ENCODE measurements around the gene CDH4. TPM values are rescaled to one million over a fixed set of nuclear protein-coding genes. Genes with fewer than 3 reads are reported as not detected.

CDH4 gene
- total RNA-seq, 1 experiment from 2014 or later: not detected

DNA sequence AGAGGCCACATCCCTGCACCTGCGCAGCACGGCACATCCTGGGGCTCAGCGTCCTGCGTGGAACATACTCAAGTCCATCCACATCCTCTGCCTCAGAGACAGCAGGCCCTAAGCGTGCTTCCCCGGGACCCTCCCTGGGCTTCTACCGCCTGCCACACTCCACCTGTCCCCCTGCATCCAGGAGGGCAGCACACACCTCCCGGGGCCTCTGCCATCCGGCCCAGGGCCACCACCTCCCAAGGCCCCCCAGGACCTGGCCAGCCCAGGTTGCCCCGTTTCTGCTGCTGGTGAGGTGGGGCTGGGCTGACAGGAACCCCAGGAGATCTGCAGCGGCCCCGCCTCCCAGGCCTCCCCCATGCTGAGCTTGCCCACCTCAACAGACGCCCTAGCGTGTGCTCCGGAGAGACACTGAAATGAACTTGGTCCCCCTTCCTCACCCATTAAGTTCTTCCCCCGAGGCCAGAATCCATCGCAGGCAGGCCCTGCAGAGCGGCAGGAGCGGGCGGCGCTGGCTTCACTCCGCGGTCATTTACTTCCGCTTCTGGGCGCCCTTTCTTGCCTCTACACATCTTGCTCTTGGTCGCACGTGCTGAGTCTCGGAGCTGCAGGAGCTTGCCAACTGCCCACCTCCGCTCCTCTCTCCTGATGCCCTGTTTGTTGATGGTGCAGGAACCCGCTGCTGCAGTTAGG, 578.3 kb downstream of the CDH4 start:
- Histone ChIP-seq H3K27ac (ENCODE audit: low read length) (no peak overlapping the region), H3K27me3 (ENCODE audit: control insufficient read depth, insufficient read depth, low read length) (0 out of 2 replicates have a peak, but pooled peaks cover 2% of the 10 kb centered on the region), H3K4me1 (ENCODE audit: control insufficient read depth, insufficient read depth, low read length) (no peaks in the 10 kb centered on the region), H3K9me3 (ENCODE audit: control insufficient read depth, insufficient read depth, low read depth, low read length) (no peaks in the 10 kb centered on the region), H3K36me3 (ENCODE audit: control insufficient read depth, insufficient read depth, low read length) (no peaks in the 10 kb centered on the region), H3K4me3 (ENCODE audit: low read depth in 2 of 2, low read length in 2 of 2) (no peak overlapping the region)
- no peak for TF ChIP-seq TCF7L2 (IDR thresholded peaks at IDR 0.05; ENCODE audit: low read depth, low read length)
- TF ChIP-seq POLR2AphosphoS5 (IDR thresholded peaks at IDR 0.05; ENCODE audit: low read depth, low read length): no peak
- TF ChIP-seq, protein P1, sequence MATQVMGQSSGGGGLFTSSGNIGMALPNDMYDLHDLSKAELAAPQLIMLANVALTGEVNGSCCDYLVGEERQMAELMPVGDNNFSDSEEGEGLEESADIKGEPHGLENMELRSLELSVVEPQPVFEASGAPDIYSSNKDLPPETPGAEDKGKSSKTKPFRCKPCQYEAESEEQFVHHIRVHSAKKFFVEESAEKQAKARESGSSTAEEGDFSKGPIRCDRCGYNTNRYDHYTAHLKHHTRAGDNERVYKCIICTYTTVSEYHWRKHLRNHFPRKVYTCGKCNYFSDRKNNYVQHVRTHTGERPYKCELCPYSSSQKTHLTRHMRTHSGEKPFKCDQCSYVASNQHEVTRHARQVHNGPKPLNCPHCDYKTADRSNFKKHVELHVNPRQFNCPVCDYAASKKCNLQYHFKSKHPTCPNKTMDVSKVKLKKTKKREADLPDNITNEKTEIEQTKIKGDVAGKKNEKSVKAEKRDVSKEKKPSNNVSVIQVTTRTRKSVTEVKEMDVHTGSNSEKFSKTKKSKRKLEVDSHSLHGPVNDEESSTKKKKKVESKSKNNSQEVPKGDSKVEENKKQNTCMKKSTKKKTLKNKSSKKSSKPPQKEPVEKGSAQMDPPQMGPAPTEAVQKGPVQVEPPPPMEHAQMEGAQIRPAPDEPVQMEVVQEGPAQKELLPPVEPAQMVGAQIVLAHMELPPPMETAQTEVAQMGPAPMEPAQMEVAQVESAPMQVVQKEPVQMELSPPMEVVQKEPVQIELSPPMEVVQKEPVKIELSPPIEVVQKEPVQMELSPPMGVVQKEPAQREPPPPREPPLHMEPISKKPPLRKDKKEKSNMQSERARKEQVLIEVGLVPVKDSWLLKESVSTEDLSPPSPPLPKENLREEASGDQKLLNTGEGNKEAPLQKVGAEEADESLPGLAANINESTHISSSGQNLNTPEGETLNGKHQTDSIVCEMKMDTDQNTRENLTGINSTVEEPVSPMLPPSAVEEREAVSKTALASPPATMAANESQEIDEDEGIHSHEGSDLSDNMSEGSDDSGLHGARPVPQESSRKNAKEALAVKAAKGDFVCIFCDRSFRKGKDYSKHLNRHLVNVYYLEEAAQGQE (IDR thresholded peaks at IDR 0.05; ENCODE audit: insufficient read depth in 1 of 2, low read depth in 2 of 2, low read length in 1 of 2): no peak
- no peak for TF ChIP-seq SIN3A (IDR thresholded peaks at IDR 0.05; ENCODE audit: borderline replicate concordance, insufficient read depth, low read depth, low read length)
- TF ChIP-seq, protein P2, sequence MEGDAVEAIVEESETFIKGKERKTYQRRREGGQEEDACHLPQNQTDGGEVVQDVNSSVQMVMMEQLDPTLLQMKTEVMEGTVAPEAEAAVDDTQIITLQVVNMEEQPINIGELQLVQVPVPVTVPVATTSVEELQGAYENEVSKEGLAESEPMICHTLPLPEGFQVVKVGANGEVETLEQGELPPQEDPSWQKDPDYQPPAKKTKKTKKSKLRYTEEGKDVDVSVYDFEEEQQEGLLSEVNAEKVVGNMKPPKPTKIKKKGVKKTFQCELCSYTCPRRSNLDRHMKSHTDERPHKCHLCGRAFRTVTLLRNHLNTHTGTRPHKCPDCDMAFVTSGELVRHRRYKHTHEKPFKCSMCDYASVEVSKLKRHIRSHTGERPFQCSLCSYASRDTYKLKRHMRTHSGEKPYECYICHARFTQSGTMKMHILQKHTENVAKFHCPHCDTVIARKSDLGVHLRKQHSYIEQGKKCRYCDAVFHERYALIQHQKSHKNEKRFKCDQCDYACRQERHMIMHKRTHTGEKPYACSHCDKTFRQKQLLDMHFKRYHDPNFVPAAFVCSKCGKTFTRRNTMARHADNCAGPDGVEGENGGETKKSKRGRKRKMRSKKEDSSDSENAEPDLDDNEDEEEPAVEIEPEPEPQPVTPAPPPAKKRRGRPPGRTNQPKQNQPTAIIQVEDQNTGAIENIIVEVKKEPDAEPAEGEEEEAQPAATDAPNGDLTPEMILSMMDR (IDR thresholded peaks at IDR 0.05): no peak
- POLR2A ChIA-PET: no interaction called here
- in situ Hi-C loops (cut with HindIII; ENCODE audit: low pct_unique_long_range_greater_than_20kb, low sequenced_read_pairs) (no loop called here), intact Hi-C loops (cut with micrococcal nuclease; ENCODE audit: unreplicated experiment) (no loop called here)
- no peak for ATAC-seq
- CTCF ChIA-PET: no interaction called here
- DNase-seq (ENCODE audit: low read depth, low spot score): no peak
- BruUV-seq (replicated peaks): no TSS peak

DNA sequence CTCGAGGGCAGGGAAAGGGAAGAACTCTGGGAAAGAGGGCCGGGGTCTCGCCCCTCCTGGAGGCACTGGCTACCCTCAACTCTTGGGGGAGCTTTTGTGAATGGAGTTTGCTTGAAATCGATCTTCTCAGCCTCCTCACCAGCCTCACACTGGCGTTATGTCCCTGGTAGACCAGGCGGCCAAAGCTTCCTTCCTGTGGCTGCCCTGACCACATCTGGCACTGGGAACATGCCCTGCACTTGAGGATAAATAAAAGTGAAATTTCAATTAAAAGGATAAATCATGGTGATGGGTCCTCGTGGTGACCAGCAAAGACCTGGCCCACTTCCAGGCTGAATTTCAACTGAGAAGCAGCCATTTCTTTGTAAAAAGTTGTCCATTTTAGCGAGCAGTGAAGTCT, 578.9 kb downstream of the CDH4 start:
- no peak for DNase-seq (ENCODE audit: low read depth, low spot score)
- Histone ChIP-seq H3K4me1 (ENCODE audit: control insufficient read depth, insufficient read depth, low read length) (no peaks in the 10 kb centered on the region), H3K9me3 (ENCODE audit: control insufficient read depth, insufficient read depth, low read depth, low read length) (no peaks in the 10 kb centered on the region), H3K27me3 (ENCODE audit: control insufficient read depth, insufficient read depth, low read length) (0 out of 2 replicates have a peak, but pooled peaks cover 2% of the 10 kb centered on the region), H3K4me3 (ENCODE audit: low read depth in 2 of 2, low read length in 2 of 2) (no peak overlapping the region), H3K27ac (ENCODE audit: low read length) (no peak overlapping the region), H3K36me3 (ENCODE audit: control insufficient read depth, insufficient read depth, low read length) (no peaks in the 10 kb centered on the region)
- TF ChIP-seq, protein P1 (IDR thresholded peaks at IDR 0.05; ENCODE audit: insufficient read depth in 1 of 2, low read depth in 2 of 2, low read length in 1 of 2): no peak
- TF ChIP-seq TCF7L2 (IDR thresholded peaks at IDR 0.05; ENCODE audit: low read depth, low read length) (no peak), SIN3A (IDR thresholded peaks at IDR 0.05; ENCODE audit: borderline replicate concordance, insufficient read depth, low read depth, low read length) (no peak), POLR2AphosphoS5 (IDR thresholded peaks at IDR 0.05; ENCODE audit: low read depth, low read length) (no peak)
- TF ChIP-seq, protein P2 (IDR thresholded peaks at IDR 0.05): no peak
- intact Hi-C loops (cut with micrococcal nuclease; ENCODE audit: unreplicated experiment) (no loop called here), in situ Hi-C loops (cut with HindIII; ENCODE audit: low pct_unique_long_range_greater_than_20kb, low sequenced_read_pairs) (no loop called here)
- BruUV-seq (replicated peaks): no TSS peak
- ATAC-seq: no peak
- ChIA-PET POLR2A (no interaction called here), CTCF (no interaction called here)
